Activated naive CD4-positive, alpha-beta T cell treated with anti-CD3 and anti-CD28 coated beads, Interleukin-2, amount 50 U/mL, for 16 hours (primary cell): Measurements from ENCODE around the gene EML1.
"Not testable (repeated sequence)": the region's sequence is repeated elsewhere in the genome, so short reads cannot be mapped to it uniquely, and the experiment has no call there.

ENCODE experiments used
- DNase-seq: peaks from one replicate; pipeline ENCODE4 v3.0.0-alpha.2; 2020

The EML1 gene

DNA sequence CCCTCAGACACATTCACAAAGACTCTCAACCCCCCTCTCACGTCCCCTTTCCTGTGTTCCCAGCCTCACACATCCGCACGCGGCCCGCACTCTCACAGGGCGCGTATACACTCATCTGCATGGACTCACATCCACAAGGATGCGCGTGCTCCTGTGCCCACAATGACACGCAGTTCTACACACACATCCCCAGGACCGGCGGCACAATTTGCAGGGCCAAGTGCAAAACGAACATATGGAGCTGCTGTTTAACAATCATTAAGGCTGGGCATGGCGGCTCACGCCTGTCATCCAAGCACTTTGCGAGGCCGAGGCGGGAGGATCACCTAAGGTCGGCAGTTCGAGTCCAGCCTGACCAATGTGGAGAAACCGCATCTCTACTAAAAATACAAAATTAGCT is 36.4 kb upstream of the EML1 start:
- DNase-seq: no peak

DNA sequence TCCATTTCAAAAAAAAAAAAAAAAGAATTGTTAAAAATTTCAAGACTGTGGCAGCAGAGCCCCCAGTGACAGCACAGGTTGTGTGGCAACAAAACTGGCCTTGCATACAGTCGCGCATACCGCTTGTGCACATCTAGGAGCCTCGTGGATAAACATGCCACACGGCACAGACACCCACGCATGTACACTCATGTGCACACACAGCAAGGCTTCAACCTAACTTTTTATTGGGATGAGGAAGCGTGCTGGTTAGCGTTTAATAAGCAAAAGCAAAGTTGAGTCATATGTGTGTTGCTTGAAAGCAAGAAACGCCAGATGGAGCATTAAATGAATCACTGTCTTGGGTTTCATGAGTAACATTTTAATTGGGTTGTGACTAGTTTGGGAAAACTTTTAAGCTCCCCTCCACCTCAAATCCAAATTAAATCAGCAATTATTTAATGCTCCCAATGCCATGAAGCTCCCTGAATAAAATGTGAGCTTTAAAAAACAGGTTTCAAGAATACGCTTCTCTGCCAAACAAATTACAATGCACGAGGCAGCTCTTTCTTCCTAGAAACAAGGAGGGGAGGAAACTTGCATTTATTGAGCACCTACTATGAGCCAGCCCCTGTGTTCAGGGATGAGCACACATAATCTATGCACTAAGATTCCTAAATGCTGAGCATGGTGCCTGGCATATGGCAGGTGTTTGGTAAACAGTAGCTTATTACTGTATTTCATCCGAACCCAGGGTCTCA is 35.7 kb upstream of the EML1 start:
- no peak for DNase-seq

DNA sequence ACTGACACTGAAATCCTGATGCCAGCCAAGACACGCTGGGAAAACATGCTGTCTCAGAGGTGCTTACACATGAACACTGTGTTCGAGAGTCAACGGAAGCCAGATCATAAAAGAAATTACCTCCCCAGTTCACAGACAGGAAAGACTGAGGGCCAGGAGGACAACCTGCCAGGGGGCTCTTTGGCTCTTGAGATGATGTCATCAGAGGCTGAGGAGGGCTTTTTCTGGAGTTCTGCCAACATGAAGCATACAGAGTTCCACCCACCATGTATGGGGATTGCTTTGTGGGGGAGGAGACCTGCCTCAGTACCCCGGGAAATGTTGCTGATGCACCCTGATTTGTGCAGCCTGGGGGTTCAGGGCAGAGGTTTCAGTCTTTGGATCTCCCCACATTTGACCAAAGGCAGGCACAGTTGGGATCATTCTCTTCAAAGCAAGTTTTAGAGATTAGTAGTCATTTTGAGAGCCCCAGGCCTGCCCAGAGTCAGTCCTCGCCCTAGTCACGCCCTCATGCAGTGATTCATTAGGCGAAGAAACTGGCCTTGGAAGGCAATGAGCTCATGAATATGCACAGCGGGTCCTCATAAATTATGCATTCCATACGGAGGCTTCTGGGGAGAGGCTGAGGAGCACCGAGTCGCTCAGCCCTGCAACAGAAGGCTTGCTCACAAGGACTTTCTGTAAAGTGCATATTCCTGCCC is 34.9 kb upstream of the EML1 start:
- no peak for DNase-seq

DNA sequence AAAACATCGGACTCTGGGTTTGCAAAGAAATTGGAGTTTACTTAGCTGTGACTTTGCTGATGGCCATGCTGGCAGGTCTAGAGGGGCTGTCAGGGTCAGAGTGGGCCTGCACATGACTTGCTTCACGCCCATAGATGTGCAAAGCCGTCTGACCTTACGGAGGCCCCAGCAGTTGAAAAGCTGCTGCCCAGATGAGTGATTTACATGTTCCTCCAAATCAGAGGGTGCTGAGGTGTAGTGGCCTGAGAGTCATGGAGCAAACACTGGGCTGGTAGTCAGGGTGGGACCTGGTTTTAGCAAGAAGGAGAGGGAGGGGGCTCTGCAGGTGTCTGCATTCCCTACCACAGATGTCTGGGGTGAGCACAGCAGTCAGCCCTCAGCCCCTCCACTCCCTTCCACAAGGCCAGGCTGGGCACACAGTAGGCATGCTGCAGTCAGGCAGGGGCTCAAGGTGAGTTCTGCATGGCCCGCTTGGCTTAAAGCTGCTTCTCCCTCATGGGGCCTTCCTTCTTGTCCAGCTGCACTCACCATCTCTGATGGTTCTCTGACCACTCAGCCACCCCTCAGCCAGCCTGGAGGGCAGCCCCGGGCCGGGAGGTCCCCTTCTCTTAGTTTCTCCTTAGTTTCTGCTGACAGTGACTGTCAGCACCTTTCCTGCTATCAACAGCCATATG is 34.2 kb upstream of the EML1 start:
- no peak for DNase-seq

DNA sequence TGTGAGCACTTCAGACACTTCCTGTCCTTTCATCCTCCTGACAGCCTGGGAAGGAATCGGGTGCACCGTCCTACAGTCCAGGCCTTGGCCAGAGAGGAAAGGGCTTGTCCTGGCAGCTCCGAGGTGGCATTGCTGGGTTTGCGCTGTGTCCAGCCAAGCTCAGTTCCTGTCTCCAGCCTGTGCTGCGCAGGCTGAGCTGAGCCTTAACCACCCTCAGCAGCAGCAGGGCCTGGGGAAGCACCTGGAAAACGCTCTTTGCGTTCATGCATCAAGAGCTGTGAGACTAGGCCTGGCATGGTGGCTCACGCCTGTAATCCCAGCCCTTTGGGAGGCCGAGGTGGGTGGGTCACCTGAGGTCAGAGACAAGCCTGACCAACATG is 33.7 kb upstream of the EML1 start:
- no peak for DNase-seq

DNA sequence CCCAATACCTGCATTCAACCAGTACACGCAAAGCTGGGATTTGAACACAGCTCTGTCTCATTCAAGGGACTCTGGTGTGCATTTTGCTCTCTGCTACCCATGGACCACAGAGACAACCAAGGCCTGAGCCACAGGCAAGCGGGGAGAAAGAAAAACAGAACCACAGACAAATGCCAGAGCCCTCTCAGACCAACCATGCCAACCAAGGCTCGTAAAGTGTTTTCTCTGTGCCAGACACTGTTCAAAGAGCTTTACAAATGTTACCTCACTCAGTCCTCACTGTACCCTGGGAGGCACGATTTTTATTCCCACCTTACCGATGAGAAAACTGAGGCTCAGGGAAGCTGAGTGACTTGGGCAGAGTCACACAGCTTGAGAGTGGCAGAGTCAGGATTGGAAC is 32.4 kb upstream of the EML1 start:
- no peak for DNase-seq

DNA sequence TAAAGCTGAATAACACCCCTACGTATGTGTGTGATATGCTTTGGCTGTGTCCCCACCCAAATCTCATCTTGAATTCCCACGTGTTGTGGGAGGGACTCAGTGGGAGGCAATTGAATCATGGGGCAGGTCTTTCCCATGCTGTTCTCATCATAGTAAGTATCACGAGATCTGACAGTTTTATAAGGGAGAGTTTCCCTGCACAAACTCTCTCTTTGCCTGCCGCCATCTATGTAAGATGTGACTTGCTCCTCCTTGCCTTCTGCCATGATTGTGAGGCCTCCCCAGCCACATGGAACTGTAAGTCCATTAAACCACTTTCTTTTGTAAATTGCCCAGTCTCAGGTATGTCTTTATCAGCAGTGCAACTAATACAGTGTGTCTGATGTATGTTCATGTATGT is 30.3 kb upstream of the EML1 start:
- DNase-seq: not testable (repeated sequence)

DNA sequence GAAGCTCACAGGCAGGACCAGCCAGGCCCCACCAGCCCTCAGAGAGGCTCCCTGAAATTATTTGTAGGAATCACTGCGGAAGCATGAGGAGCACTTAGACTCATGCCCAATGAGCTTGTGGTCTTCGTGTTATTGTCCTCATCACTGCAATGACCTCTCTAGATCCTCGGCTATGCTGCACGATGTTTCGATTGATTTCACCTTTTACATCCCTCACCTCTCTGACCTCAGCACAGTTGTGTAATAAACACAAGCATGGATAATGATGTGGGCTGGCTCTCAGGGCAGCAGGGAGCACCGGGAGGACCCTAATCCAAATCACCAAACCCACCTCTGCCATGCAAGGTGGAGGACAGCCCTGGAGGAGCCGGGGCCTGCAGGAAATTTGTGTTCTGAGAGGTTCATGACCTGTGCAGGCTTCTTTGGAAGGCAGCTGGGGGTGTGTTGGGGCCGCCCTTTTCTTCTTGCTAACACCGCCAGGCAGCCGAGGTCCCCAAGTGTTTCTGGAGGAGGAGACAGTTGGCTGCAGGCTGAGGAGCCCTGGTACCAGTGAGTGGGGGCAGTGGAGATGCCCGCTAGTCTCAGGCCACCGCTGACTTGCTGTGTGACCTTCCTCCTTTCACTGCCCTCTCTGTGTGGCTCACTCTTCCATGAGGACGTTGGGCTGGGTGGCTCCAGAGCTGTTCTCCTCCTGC is 29.5 kb upstream of the EML1 start:
- DNase-seq: no peak

DNA sequence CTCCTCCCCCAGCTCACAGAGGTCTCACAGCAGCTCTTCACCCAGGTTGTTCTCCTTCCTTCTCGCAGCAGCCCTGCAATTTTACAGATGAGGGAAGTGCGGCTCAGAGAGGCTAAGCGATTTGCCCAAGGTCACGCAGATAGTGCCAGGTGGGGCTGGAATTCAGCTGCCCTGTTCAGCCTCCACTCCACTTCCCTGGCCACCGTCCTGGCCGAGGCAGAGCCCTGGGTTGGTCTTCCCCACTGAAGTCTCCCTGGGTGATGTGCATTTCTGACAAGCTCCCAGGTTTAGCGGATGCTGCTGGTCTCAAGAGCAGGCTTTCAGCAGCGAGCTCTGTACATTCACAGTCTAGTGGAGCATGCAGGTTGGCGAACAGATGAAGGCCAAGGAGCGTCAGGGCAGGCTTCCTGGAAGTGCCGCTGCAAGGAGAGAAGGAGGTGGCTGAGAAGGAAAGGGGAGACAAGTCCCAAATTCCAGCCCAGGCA is 28.9 kb upstream of the EML1 start:
- DNase-seq: no peak

DNA sequence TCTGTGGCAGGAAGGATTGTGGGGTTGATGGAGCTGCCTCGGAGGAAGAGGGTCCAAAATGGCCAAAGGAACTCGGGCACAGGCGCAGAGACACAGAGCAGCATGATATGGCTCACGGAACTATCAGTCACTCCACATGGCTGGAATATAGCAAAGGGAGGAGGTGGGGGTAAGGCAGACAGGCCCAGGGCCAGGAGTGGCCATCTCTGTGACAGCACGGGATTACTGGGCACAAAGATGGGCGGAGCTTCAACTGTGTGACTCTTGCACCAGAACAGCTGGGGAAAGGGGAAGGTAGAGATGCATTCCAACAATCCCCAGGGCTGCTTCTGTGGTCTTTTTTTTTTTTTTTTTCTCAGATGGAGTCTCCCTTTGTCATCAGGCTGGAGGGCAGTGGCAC is 24.8 kb upstream of the EML1 start:
- DNase-seq: no peak

DNA sequence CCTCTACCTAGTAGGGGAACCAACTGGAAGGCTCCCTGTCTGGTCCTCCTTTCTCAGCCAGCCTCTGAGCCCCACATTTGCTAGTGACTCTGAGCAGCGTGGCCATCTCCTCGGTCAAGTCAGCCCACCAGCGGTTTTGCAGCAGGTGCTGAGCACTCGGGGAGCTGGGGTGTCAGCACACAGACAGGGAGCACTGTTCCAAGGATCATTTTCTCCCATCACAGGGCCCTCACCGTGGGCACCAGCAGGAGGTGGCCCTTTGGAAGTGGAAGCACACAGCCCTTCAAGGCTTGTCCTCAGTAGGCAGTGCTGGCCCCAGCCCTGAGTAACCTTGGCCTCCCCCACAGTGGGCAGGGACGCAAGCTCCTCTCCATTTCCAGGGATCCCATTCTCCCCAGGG is 24.1 kb upstream of the EML1 start:
- DNase-seq: no peak

DNA sequence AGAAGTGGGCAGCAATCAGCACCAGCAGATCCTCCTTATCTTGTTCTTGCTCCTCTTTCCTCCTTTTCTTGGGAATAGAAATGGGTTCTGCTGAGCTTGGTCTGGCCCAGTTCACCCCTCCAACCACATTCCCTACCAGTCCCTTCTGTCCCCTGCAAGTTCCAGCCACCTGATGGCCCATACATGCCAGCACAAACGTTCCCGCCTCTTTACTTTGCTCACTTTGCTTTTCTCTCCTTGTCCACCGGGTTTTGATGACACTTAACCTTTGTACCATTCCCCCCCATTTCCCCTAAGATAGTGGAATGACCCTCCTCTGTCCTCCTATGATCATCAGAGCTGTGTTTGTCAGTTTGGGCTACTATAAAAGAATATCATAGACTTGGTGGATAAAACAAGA is 23.4 kb upstream of the EML1 start:
- no peak for DNase-seq

DNA sequence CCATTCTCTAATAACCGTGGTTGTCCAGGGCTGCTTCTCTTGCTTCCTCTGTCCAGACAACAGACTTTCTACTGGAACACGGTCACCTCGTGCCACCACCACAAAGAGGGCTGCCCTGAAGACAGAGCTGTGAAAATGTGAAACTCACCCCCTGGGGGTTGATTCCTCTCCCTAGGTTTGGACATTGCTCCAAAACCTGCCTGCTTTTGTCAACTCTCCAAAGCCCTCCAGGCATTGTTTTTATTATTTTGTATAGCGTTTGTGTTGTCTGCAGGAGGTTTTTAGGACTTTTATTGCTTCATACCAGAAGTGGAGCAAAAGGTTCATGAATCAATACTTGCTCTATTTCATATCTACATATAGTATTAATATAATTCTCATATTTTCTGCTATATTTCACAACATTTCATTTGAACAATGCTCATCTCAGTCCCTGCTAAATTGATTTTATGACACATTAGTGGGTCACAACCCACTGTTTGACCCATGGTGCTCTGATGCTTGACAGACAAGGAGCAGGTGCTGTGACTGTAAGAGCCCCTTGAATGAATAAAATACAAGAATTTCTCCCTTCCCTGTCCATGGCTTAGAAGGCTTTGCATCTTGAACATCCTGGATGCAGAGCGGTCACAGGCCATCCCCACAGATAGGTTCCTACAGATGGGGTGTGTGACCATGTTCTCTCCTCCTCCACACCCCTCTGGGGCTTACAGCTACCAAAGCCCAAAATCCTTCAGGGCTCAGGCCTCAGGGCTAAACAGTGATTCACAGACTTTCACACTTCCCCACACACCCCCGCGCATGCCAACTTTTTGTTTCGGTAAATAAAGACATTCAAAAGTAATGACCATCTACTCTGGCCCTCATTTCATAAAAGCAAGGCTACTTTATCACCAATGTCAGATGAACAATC is 20.6 kb upstream of the EML1 start:
- DNase-seq: no peak

DNA sequence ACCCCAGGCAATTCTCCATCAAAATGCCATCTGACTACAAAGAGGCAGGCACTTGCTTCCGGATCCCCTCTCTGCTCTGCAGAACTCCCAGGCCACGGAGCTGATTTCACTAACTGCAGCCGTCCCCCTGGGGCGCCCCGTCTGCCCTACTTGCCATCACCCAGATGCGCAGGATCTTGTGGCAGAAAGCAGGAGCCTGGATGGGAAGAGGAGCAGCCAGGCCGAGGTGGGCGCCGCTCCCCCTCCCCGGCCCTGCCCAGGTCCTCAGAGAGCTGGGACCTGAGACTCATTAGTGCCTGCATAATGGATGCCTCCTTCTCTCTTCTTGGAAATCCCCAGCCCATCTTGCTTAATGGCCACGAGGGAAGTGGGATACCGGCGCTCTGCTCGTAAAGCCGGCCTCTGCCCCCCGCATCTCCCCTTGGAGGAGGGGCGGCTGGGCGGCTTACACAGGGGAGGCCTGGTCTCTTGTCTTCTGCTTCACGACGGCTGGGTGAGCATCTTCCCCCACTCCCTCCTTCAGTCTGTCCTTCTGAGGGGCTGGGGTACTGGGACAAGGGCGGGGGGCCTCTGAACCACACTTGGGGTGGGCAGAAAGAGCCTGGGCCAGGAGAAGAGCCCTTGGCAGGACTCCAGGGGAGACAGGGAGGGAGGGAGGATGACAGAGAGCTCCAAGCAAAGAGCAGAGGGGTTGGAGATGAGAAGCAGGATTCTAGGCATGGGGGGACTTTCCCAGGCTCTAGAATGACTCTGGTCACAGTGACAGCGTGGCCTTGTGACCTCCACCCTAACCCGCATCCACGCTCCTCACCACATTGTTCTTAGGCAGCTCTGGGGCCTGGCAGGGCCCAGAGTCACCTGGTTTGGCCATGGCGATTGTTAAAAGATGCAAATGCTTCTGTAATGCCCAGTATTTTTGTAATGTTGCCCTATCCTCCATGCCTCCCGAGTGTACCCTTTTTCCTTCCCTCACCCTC is 19.4 kb upstream of the EML1 start:
- DNase-seq: no peak

DNA sequence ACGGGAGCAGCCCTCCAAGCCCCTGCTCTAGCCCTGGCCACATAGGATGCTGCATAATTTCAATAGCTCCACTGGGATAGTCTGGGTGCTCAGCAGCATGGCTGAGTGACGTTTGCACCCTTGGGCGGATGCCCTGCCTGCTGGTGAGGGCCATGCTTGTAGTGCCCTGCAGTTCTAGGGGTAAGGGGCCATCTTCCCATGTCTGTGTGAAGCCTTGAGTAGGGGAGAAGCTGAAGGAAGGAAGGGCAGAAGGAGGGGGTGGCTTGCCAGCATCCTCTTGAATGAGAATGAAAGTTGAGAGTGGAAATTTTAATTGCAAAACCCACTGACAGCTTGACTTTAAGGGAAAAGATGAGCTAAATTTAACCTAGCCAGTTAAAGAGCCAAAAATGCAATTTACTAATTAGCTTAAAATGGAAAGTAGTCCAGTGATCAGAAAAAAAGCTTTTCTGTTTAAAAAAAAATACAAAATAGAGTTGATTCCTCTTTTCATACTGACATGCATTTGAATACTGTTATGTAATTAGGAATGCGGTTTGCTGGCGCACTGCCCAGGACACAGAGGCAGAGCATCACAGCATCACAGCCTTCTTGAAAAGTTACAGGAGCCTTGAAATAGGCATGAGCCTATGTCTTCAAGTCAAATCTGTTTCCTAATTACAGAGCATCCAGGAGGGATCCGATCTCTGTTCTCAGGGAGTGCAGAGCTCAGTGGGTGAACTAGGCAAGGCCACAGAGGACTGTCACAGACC is 18.5 kb upstream of the EML1 start:
- no peak for DNase-seq

DNA sequence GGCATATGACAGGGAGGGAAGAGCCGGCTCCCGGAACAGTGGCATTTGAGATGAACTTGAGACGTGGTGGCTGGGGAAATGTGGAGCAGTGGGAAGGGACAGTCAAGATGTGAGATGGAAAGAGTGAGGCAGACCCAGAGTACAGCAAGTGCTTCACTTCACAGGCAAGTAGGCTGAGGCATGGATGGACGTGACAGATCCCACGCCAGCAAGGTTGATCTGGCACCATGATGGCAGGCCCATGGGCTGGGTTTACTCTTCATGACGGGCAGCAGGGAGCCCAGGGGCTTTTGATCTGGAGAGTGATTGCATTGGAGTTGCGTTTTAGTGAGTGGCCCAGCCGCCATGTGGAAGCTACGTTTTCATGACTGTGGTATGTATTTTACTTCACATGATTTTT is 17.9 kb upstream of the EML1 start:
- no peak for DNase-seq

DNA sequence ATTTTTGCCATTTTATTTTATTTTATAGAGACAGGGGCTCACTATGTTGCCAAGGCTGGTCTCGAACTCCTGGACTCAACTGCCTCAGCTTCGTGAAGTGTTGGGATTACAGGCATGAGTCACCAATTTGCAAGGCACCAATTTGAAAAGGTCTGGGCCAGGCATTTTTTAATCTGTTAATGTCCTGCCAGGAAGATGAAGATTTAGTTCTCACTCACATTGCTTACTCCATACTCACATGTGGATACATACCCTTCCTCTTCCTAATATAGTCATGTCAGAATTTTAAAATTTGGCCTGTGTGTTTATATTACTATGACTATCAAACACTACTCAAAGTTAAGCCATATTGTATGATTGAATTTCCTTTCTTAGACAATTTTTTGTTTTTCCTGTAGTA is 15.3 kb upstream of the EML1 start:
- DNase-seq: no peak

DNA sequence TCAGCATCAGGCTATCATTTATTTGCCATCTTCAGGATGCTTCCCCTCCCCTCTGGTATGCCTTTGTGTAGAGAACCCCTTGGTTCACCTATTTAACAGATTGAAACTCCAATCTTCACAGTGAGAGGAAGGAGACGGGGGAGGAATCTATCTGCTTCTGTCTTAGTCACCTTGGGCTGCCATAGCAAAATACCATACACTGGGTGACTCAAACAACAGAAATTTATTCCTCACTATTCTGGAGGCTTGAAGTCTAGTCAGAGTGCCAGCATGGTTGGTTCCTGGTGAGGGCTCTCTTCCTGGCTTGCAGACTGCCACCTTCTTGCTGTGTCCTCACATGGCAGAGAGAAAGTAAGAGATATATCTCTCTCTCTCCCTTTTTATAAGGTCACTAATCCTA is 13.5 kb upstream of the EML1 start:
- no peak for DNase-seq

DNA sequence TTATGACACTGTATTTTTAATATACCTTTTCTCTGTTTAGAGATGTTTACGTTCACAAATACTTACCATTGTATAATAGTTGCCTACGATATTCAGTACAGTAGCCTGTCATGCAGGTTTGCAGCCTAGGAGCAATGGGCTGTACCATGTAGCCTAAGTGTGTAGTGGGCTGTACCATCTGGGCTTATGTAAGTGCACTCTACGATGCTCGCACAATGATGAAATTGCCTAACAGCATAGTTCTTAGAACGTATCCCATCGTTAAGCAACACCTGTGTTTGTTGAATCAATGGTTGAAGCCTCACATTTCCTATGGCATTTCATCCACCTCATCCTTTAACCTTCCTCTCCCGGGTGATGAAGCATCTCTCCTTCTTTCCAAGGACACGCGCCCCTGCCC is 12.5 kb upstream of the EML1 start:
- DNase-seq: no peak

DNA sequence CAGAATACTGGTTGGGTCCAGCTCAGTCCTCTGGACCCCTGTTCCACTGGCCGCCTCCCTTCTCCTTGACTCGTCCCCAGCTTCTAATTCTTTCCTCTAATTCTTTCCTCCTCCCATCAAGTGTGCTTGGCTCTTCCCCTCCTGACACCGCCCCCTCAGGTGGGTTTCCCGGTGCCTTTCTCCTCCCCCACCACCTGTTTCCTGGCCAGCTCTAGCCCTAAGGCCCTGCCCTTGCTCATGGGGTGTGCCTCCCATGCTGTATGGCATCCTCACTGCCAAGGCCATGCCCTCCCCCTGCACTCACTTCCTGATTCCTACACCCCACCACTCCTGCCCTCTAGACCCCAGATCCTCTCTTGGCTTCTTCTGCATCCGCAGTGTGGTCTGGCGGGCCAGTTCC is 12.1 kb upstream of the EML1 start:
- DNase-seq: no peak
